ENCODE data around the gene NRIP2.

NRIP2 gene

DNA sequence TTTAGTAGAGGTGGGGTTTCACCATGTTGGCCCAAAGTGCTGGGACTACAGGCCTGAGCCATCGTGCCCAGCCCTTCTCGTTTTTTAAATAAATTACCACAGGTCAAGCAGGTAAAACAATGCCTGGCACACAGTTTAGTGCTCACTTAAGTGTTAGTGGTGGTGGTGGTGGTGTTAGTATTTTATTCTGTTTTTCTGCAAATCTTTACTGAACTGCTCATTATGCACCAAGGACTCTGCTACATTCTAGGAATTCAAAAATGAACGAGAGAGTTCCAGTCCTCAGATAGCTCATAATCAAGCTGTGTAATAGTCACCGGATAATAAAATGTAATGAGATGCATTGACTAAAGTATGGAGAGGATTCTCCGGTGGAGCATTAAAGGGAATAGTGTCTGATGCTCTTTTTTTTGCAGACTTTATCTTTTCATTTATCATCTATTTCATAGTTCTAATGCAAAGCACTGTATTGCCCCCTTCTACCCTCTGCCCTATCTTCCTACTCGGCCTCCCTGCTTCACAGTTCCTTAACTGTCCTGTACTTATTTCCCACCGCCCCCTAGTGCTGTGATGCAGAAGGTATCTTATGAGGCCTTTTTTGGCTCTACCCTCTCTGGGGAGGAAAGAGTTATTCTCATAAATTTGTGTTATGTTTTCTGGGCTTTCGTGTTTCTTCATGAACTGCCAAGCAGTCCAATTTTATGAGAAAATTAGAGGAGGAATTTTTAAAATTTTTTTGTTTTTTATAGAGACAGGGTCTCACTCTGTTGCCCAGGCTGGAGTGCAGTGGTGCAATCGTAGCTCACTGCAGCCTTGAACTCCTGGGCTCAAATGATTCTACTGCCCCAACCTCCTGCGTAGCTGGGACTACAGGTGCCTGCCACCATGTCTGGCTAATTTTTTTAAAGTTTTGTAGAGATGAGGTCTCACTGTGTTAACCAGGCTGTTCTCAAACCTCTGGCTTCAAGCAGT lies 21.3 kb downstream of the NRIP2 start:
- peak; percentile 72 for DNase-seq
- in situ Hi-C loops (cut with MboI; ENCODE audit: low pct_unique_long_range_greater_than_20kb, low sequenced_read_pairs), result no loop called here

DNA sequence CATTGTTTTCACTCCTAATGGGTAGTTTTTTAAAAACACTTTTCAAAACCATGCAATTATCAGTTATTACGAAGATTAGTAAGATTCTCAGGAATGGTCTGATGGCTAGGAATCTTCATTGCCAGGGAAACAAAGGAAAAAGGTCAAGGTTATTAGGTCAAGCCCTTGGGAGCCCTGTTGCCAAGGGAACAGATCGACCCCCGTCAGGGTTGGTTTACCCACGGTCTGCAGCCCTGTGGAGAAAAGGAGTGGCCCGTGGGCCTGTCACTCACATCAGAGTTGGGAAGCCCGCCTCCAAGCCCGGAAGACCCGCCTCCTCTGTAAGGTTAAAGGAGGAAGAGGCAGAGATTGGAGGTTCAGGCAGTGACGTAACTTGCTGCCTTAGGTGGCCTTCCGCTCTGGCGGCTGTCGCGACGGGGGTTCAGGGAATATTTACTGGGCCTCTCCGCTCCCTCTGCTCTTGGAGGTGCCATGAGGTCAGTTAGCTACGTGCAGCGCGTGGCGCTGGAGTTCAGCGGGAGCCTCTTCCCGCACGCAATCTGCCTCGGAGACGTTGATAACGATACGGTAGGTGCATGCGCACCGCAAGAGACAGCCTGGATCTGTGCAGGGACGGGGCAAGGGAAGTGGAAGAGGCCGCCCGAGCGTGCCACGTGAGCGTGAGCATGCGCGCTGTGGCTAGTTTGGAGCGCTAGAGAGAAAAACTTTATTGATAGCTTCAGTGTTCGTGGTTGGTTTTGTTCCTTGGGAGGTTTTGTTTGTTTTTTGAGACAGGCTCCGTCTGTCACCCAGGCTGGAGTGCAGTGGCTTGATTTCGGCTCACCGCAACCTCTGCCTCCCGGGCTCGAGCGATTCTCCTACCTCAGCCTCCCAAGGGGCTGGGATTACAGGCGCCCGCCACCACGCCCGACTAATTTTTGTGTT lies 22.3 kb downstream of the NRIP2 start, which contains the start of gene ITFG2:
Gene ITFG2, plus strand, starts transcription at position 379 of the 924 bp plus-strand sequence. Its CDS starts 93 bp downstream, at position 472.
- in situ Hi-C loops (cut with MboI; ENCODE audit: low pct_unique_long_range_greater_than_20kb, low sequenced_read_pairs), result no loop called here
- peak; percentile 99 for DNase-seq

DNA sequence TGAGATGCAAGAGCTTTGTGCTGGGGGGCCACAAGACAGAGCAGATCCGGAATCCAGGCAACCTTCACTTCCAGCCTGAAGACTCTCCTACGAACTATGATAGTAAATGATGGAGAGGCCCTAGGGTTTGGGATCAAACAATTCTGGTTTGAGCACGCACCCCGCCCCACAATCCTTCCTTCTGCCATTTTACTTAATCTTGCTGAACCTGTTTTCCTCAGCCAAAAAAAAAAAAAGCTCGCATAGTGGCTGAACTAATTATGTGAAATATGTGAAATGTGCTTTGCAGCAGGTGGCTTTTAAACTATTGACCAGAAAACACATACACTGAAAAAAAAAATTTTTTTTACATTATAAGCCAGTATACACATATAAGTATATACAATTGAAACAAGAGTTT lies 23.0 kb downstream of the NRIP2 start:
- no peak for DNase-seq
- in situ Hi-C loops (cut with MboI; ENCODE audit: low pct_unique_long_range_greater_than_20kb, low sequenced_read_pairs), result no loop called here

DNA sequence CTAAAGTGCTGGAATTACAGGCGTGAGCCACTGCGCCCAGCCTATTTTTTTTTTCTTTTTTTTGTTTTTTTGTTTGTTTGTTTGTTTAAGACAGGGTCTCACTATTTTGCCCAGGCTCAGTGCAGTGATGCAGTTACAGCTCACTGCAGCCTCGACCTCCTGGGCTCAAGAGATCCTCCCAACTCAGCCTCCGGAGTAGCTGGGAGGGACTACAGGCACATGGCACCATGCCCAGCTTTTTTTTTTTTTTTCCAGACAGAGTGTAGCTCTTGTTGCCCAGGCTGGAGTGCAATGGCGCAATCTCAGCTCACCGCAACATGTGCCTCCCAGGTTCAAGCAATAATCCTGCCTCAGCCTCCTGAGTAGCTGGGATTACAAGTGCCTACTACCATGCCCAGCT lies 28.1 kb downstream of the NRIP2 start:
- DNase-seq, result no peak

DNA sequence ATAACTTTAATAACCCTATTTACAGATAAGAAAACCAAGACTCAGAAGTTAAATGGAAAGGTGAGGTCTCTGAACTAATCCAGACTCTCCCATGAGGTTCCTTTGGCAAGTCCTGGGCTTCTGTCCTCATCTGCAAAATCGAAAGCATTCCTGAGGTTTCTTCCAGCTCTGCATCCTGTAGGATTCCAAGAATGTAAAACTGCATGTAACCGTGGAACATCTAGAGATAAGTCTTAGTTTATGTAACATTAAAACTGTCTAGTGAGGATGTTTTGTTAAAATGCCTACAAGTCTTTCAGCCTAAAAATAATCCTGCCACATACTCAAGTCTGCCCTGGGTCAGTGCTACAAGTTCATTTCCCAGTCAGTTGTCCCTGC lies 29.7 kb downstream of the NRIP2 start:
- no peak for DNase-seq
- in situ Hi-C loops (cut with MboI; ENCODE audit: low pct_unique_long_range_greater_than_20kb, low sequenced_read_pairs), result no loop called here

More for the DNA sequence above, 28.1 kb downstream of the NRIP2 start:
- in situ Hi-C loops (cut with MboI; ENCODE audit: low pct_unique_long_range_greater_than_20kb, low sequenced_read_pairs), result no loop called here

DNA sequence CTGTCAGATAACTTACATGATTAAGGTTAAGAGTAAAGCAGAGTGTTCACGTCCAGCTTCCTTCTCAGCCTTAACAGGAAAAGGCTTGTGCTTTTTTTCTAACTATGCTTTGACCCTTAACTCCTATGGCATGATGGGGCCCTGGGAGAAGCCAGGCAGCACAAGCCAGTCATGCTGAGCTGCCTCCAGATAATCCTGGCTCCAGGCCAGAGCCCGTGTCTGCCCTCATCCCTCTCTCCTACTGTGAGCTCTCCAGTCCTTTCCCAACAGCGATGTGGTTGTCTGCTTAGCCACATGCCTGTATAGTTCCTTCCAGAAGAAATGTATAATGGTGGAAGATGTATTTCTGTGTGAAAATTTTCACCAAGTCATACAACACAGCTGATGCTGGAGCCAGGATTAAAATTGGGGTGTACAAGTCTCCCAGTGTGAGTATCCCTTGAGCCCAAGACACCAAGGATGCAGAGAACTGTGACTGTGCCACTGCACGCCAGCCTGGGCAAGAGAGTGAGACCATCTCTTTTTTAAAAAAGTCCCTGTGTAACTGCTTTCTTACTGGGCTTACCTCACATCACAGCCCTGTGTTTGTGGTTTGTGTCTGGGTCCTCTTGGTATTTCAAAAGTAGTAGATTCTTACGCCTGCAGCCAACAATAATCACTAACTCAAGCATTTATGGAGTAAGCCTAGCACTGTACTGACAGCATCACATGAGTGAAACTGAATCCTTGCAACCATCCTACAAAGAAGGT lies 30.3 kb downstream of the NRIP2 start:
- DNase-seq, result no peak
- in situ Hi-C loops (cut with MboI; ENCODE audit: low pct_unique_long_range_greater_than_20kb, low sequenced_read_pairs), result no loop called here

DNA sequence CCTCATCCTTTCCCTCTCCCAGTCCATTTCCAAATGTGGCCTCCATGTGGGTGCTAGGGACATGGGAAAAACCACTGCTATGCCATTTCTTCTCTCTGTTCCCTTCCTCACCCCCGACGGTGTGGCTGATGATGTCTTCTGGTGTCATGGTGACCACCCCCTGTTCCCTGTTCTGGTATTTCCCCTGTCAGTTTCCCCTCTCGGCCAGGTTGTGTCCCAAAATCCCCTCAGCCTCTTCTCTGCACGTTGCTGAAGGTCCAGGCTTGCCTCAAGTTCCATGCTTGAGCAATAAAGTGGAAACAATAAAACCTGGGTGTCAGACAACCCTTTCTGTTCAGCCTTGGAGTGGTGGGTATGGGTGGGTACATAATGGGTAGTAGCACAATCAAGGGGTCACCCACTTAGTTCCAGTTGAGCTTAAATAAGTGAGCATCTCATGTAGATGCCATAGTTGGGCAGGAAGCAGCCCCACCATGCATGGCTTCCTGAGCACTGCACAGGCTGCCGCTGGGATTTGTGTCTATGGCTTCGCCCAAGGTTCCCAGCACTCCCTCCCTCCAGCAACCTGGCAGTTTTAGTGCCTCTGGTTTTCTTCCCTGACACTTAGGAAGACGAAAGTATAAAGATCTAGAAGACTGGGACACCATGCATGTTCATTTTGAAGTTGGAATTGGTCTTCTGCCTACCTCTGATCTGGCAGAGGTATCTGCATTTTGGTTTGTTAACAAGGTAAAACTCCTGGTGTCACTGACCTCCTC lies 31.0 kb downstream of the NRIP2 start:
- DNase-seq, result no peak
- in situ Hi-C loops (cut with MboI; ENCODE audit: low pct_unique_long_range_greater_than_20kb, low sequenced_read_pairs), result no loop called here

DNA sequence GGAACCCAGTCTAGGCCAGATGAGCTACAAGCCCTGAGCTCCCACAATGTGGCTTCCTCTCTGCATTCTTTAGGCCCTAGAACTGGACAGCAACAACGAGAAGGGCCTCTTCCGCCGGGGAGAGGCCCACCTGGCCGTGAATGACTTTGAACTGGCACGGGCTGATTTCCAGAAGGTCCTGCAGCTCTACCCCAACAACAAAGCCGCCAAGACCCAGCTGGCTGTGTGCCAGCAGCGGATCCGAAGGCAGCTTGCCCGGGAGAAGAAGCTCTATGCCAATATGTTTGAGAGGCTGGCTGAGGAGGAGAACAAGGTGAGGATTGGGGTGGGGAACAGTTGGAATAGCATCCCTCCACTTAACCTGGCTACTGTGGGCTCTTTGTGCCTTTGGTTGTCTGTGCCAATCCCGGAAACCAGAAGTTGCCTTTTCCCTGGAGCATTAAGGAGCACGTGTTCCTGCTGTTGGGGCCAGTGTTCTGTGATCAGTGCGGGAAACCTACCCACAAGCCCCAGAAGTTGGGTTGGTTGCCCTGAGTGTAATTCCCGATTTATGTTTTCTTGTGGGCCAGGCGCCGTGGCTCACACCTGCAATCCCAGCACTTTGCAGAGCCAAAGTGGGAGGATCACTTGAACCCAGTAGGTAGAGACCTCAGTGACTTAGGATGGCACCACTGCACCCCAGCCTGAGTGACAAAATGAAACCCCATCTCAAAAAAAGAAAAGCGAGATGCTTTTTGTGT lies 33.6 kb downstream of the NRIP2 start:
- no peak for DNase-seq
- in situ Hi-C loops (cut with MboI; ENCODE audit: low pct_unique_long_range_greater_than_20kb, low sequenced_read_pairs), result no loop called here

DNA sequence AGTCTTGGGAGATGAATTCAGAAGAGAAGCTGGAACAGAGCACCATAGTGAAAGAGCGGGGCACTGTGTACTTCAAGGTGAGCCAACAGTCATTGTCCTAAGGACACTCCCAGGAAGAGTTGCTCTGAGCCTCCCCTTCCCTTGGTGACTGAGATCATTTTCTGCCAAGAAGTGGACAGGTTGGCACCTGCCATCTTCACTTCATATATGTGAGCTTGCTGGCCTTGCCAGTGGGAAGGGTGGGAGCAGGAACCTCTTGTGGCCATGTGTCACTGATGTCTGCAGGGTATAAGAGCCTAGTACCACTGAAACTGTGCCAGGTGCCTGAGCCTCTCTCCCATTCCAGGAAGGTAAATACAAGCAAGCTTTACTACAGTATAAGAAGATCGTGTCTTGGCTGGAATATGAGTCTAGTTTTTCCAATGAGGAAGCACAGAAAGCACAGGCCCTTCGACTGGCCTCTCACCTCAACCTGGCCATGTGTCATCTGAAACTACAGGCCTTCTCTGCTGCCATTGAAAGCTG lies 34.7 kb downstream of the NRIP2 start:
- in situ Hi-C loops (cut with MboI; ENCODE audit: low pct_unique_long_range_greater_than_20kb, low sequenced_read_pairs), result no loop called here
- no peak for DNase-seq

DNA sequence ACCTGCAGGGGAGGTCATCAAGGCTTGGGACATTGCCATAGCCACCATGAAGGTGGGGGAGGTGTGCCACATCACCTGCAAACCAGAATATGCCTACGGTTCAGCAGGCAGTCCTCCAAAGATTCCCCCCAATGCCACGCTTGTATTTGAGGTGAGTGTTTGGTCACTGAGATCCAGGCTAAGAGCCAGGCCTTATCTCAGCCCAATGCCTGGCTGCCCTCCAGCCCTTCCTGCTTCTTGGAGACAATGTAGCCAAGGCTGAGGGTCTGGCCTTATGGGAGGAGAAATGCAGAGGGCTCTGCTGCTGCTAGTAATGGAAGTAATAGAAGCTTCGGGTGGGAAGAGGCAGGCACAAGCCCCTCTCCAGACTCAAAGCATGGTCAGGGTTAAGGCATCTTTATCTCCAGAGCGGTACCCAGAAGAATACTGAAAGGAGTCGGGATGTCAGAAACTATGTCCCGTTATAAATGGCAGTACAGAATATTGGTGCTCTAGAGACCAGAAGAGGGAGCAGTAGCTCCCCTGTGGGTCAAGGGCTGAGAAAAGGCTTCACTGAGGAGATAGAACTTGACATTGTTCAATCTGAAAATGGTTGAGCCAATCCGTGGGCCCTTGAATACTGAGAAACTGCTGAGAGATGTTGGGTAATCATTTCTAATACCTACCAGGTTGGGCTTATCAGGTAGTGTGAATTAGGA lies 37.0 kb downstream of the NRIP2 start:
- DNase-seq, result no peak
- in situ Hi-C loops (cut with MboI; ENCODE audit: low pct_unique_long_range_greater_than_20kb, low sequenced_read_pairs), result no loop called here

DNA sequence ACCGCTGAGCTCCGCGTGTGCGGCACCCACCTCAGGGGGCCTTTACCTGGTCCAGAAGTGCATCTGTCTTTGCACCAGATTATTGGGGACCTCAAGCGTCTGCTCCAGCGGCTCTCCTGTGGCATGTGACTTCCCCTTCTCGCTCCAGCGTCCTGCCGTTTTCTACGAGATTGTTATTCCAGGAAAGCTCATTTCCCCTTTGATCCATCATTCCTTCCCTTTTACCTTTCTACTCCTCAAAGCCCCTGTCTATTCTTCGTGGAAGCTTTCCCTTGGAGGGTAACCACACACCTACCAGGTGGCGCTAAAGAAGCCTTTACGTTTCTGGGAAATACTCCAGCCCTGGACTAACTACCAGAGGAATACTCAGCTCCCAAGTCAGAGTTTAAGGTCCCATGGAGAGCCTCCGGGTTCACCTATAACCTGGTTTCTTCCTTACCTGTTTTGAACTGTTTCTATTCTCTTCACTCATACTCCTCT lies 38.6 kb downstream of the NRIP2 start:
- peak; percentile 22 for DNase-seq
- in situ Hi-C loops (cut with MboI; ENCODE audit: low pct_unique_long_range_greater_than_20kb, low sequenced_read_pairs), result no loop called here

DNA sequence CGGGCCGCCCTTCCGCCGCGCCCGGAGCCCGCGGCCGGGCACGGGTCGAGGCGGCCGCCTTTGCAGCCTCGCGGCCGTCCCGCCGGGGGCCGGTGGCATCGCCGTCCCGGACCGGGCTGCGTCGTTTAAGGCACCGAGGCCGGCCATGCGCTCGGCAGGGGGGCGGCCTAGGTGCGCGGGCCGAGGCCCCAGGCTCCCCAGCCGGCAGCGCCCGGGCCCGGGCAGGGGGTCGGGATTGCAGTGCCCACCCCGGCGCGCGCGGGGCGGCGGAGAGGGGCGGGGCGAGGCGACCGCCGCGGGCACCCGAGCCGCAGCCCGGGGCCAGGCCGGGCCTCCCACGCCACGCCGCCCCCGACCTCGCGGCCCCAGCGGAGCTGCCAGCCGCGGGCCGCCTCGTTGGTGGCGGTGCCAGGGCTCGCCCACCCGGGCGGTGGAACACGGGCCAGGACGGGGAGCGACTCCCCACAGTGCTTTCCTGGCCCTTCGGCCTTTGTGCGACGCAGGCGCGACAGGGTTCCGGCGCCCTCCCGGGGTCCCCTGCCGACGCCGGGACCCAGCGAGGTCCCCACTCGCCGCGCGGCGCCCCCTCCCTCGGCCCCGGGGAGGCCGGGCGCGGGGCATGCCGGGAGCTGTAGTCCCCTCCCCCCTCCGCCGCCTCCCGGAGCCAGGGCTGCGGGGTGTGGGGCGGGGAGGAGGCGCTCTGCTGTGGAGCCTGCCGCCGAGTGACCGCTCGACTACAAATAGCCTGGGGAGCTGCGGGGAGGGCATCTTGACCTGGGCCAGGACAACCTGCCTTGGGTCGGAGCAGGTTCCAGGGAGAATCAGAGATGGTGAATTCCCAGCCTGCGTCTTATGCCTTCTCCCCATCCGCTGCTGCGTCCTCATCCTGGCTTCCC lies 39.3 kb downstream of the NRIP2 start:
- DNase-seq, result peak; percentile 42

DNA sequence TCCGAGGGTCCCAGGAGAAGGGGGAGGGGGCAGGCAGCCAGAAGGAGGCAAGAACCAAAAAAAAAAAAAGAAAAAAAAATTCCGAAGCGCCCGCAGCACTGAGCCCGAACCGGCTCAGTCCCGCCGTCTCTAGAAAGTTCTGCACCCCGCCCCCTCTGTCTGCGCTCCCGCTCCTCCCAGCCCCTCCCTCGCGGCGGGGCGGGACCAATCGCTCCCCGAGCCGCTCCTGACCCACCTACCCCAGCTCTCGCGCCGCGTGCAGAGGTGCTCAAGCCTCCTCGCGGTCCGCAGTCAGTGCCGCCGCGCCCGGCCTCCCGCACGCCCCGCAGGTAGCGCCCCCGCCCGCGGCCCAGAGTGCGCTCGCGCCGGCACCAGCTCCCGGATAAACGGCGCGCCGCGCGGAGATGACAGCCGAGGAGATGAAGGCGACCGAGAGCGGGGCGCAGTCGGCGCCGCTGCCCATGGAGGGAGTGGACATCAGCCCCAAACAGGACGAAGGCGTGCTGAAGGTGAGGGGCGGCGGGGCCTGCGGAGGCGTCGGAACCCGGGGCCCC lies 40.0 kb downstream of the NRIP2 start, which contains the start of gene FKBP4:
Gene FKBP4, plus strand, starts transcription at position 235 of the 554 bp plus-strand sequence. Its CDS starts 170 bp downstream, at position 405.
- peak; percentile 80 for DNase-seq
- in situ Hi-C loops (cut with MboI; ENCODE audit: low pct_unique_long_range_greater_than_20kb, low sequenced_read_pairs), result no loop called here

More for the DNA sequence above, 39.3 kb downstream of the NRIP2 start:
- in situ Hi-C loops (cut with MboI; ENCODE audit: low pct_unique_long_range_greater_than_20kb, low sequenced_read_pairs), result no loop called here

DNA sequence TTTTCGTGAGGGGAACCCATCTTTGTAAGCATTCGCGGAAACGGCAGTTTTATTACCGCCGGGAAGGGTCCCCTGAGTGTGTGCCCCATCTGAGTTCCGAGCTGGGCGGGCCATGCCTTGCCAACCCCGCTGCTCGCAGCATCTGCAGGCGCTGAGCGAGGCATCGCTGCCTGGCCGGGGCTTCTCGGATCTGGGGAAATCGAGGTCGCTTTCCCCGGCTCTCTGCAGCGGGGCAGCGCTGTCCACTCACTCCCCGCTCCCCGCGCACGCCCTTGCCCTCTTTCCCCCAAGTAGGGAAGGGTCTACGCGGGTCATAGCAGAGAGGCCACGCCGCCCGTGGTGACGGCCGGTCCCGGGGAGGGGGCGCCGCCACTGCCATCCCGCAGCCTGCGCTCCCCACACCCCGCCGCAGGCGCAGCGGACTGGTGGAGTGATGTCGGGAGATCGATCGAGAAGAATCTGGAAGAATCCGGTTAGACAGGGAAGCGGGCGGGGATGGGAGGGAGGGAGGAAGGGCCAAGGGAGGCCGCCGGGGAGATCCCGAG lies 40.6 kb downstream of the NRIP2 start:
- in situ Hi-C loops (cut with MboI; ENCODE audit: low pct_unique_long_range_greater_than_20kb, low sequenced_read_pairs), result no loop called here
- no peak for DNase-seq

DNA sequence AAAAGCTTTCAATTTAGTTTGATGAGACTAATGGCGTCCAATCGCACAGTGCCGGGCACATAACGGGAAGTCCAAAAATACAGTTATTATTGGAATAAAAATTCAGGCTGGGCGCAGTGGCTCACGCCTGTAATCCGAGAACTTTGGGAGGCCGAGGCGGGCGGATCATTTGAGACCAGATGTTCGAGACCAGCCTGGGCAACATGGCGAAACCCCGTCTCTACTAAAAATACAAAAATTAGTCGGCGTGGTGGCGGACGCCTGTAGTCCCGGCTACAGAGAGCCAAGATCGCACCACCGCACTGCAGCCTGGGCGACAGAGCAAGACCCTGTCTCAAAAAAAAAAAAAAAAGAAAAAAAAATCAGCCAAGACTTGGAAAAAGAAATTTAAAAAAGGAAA lies 41.3 kb downstream of the NRIP2 start:
- in situ Hi-C loops (cut with MboI; ENCODE audit: low pct_unique_long_range_greater_than_20kb, low sequenced_read_pairs), result no loop called here

More for the DNA sequence above, 41.3 kb downstream of the NRIP2 start:
- DNase-seq, result no peak
